Loucy (cell line): ENCODE results near the gene KREMEN1.
"Not testable (repeated sequence)": the region's sequence is repeated elsewhere in the genome, so short reads cannot be mapped to it uniquely, and the experiment has no call there.

ENCODE experiments used
- EZH2phosphoT487 ChIP-seq: fragments of 200-600 bp; IDR thresholded peaks from 2 replicates; pipeline ENCODE4 v1.6.1; 2018; ENCODE audit warnings: antibody characterized with exemption, mild to moderate bottlenecking, moderate library complexity, borderline replicate concordance
- TF ChIP-seq, protein P1 (sequence below): fragments of 200-600 bp; sonication (generic); conservative IDR thresholded peaks from 2 replicates; pipeline ENCODE4 v1.5.1; 2014; ENCODE audit warnings: mild to moderate bottlenecking, antibody characterized with exemption, low read length

DNA sequence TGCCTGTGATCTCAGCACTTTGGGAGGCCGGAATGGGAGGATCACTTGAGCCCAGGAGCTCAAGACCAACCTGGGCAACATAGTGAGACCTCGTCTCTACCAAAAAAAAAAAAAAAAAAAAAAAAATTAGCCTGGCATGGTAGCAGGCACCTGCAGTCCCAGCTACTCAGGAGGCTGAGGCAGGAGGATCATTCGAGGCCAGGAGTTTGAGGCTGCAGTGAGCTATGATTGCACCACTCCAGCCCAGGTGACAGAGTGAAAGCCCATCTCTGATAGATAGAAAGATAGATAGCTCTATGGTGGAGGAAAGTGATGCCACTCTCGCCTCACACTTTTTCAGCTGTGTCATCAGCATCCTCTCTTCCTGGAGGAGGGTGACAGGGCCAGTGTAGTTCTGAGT, 33.2 kb upstream of the KREMEN1 start:
- TF ChIP-seq, protein P1, sequence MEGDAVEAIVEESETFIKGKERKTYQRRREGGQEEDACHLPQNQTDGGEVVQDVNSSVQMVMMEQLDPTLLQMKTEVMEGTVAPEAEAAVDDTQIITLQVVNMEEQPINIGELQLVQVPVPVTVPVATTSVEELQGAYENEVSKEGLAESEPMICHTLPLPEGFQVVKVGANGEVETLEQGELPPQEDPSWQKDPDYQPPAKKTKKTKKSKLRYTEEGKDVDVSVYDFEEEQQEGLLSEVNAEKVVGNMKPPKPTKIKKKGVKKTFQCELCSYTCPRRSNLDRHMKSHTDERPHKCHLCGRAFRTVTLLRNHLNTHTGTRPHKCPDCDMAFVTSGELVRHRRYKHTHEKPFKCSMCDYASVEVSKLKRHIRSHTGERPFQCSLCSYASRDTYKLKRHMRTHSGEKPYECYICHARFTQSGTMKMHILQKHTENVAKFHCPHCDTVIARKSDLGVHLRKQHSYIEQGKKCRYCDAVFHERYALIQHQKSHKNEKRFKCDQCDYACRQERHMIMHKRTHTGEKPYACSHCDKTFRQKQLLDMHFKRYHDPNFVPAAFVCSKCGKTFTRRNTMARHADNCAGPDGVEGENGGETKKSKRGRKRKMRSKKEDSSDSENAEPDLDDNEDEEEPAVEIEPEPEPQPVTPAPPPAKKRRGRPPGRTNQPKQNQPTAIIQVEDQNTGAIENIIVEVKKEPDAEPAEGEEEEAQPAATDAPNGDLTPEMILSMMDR, result not testable (repeated sequence)
- not testable (repeated sequence) for TF ChIP-seq EZH2phosphoT487
